Activated CD8-positive, alpha-beta memory T cell treated with anti-CD3 and anti-CD28 coated beads, Interleukin-2, amount 50 U/mL, for 1 hour (primary cell): Measurements from ENCODE around the gene PGLYRP2.
"Not testable (repeated sequence)": the region's sequence is repeated elsewhere in the genome, so short reads cannot be mapped to it uniquely, and the experiment has no call there.

Source experiments
- DNase-seq: peaks from one replicate; pipeline ENCODE4 v3.0.0-alpha.2; 2020; ENCODE audit errors: extremely low read depth

PGLYRP2 gene

GRCh38 chr19:15479391-15480345 lies at the start of gene PGLYRP2:
Gene PGLYRP2 (minus strand): TSS chr19:15479501. CDS start chr19:15479371, 130 bp downstream.
- no peak for DNase-seq

- no peak for DNase-seq
Measured at GRCh38 chr19:15527705-15528104, 48.4 kb upstream of the PGLYRP2 start.

DNA sequence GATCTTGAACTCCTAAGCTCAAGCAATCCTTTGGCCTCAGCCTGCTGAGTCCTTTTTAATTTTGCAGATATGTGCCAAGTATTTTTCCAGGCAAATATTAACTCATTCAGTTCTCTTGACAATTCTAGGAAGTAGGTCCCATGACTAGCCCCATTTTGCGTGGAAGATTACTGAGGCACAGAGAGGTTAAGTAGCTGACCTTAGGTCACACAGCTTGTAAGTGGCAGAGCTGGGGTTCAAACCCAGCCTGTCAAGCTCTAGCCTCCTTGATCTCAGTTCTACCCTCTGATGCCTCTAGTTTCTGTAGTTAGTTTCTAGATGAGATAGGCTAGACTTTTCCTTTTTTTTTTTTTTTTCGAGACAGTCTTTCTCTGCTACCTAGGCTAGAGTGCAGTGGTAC lies 47.1 kb upstream of the PGLYRP2 start:
- DNase-seq: no peak

- no peak for DNase-seq
Measured at GRCh38 chr19:15525291-15525690, 46.0 kb upstream of the PGLYRP2 start.

DNA sequence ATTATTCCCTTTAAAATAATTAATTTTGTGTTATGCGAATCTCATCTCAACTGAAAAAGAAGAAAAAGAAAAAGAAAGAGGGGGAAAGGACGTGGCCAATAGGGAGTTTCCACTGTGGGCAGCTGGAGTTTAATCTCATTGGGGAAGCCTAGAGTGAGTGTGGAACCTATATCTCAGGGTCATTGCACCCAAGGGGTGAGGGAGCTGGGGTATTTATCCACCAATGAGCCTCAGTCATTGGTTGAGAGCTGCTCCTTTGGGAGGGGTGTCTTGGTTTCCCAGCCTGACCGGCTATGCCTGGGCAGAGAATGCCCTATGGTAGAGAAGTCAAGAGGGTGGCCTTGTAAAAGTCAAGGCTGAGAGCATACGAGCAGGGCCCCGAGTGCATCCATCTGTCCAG lies 45.5 kb upstream of the PGLYRP2 start:
- no peak for DNase-seq

DNA sequence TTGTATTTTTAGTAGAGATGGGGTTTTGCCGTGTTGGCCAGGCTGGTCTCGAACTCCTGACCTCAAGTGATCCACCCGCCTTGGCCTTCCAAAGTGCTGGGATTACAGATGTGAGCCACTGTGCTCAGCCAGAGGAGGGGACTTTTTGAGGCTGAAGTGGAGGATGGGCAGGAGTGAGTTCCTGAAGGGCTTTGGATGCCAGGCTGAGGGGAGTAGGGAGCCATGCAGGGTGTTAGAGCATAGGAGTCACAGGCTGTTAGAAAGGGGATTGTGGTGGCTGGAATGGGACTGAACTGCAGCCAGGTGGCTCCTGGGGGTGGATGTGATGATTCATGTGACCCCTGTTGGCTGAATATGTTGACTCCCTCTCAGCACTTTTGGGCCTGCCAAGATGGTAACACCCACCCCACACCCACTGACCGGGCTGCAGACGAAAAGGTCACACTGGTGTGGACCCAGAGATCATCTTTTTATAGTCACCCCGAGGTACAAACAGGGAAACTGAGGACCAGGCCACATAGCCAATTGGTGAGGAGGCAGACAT lies 40.2 kb upstream of the PGLYRP2 start:
- DNase-seq: no peak

GRCh38 chr19:15517778-15518177 lies 38.5 kb upstream of the PGLYRP2 start:
- DNase-seq: no peak

DNA sequence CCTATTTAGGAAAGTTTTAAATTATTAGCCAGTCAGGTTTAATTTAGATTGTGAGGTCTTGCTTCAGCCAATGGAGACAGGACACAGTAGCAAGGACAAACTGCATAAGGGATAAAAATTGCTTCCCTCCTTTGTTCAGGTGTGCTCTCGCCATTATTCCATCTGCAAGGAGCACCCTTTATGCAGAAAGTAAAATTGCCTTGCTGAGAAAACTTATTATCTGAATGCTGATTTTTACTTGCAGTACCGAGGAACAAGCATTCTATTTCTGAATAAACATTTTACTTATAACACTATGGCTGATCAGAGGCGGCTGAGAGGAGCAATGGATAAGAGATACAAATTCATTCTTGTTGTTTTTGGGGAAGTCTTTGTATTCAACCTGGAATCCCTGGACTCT lies 37.1 kb upstream of the PGLYRP2 start:
- DNase-seq: no peak

DNA sequence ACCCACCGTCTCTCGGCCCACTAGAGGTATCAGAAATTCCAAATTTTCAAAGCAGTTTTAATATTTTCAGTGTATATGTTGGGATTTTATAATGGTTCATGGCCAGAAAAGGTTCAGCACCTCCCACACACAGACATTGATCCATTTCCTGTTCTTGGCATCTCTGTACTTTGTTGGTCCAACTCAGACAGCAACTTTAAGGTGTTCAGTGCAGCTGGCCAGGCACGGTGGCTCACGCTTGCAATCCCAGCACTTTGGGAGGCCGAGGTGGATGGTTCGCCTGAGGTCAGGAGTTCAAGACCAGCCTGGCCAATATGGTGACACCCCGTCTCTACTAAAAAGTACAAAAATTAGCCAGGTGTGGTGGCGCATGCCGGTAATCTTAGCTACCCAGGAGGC lies 35.9 kb upstream of the PGLYRP2 start:
- not testable (repeated sequence) for DNase-seq

- no peak for DNase-seq
Measured at GRCh38 chr19:15511671-15512424, 32.5 kb upstream of the PGLYRP2 start.

DNA sequence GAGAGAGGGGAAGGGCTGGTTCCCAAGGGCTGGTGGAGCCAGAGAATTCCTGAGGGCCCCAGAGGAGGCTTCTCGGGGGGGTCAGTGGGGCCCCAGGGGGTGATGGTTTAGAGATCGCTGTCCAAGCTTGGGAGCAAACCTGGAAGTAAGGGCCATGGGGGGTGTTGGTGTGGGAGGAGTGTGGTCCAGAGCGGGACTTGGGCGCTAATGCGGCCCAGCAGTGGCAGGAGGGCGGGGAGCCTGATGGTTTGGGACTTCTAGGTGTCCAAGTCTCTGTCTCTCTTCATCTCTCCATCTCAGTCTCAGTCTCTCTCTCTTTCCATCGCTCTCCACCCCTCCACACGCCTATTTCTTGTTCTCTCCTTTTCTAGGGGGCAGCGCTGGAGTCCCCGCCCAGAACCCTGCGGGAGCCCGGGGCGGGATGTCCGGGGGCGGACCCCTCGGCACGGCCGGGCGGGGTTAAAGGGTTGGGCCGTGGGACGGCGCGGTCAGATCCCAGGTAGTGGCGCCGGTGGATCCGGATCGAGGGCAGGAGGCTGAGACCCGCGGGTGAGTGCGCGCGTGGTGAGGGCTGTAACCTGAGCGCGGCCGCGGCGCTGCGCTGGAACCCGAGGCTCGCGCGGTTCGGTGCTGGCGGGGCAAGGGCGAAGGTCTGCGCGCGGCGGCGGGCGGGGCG lies 28.9 kb upstream of the PGLYRP2 start, which contains the start of gene CYP4F22:
Gene CYP4F22, plus strand, starts transcription at position 491 of the 676 bp plus-strand sequence. CDS start 16,812 bp downstream, outside the sequence.
- no peak for DNase-seq

GRCh38 chr19:15507068-15508034 lies 28.1 kb upstream of the PGLYRP2 start:
- no peak for DNase-seq

- DNase-seq: no peak
Measured at GRCh38 chr19:15506074-15506571, 26.8 kb upstream of the PGLYRP2 start.

DNA sequence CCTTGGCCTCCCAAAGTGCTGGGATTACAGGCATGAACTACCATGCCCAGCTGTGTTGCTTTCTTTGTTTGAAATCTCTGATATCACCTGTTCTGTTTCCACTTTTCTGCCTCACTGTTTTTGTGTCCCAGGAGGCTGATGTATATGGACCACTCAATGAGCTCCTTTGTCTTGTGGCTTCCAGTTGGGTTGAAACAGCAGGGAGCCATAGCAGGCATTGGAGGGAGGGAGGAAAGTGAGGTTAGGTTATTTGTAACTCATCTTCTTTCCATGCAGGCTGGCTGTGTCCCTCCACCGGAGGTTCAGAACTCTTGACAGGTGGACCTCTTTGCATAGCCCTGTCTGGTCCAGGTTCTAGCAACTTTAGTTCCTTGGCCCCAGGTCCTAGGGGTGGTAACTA lies 23.0 kb upstream of the PGLYRP2 start:
- no peak for DNase-seq

DNA sequence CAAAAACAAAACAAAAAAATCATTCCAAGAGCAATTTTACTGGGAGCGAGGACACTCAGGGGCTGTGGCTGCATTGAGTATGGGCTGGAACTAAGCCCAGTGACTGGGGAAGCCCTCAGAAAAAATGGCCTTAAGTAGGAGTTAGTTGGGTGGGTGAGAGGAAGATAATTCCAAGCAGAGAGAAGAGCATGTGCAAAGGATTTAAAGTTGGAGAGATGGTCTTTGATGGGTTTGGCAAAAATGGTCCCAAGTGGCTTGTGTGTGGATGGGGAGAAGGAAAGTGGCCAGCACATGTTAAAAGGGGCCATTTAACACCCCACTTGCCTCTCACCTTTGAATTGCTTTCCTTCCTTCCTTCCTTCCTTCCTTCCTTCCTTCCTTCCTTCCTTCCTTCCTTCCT lies 22.3 kb upstream of the PGLYRP2 start:
- DNase-seq: no peak

DNA sequence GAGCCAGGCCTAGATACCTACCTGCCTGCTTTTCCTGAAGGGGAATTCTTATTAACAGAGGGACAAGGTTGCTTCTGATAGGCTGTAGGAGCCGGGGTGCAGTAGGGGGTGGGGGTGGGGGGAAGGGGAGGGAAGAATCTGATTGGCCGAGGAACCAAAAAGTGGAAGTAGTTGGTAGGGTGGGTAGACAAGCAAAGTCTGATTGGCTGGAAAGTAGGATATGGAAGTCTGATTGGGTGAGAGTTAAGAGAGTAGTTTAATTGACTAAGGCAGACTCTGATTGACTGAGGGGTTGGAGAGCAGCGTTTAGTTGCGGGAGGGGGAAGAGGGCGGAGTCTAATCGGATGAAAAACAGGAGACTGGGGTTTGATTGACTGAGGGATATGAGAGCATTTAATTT lies 19.6 kb upstream of the PGLYRP2 start:
- DNase-seq: no peak

DNA sequence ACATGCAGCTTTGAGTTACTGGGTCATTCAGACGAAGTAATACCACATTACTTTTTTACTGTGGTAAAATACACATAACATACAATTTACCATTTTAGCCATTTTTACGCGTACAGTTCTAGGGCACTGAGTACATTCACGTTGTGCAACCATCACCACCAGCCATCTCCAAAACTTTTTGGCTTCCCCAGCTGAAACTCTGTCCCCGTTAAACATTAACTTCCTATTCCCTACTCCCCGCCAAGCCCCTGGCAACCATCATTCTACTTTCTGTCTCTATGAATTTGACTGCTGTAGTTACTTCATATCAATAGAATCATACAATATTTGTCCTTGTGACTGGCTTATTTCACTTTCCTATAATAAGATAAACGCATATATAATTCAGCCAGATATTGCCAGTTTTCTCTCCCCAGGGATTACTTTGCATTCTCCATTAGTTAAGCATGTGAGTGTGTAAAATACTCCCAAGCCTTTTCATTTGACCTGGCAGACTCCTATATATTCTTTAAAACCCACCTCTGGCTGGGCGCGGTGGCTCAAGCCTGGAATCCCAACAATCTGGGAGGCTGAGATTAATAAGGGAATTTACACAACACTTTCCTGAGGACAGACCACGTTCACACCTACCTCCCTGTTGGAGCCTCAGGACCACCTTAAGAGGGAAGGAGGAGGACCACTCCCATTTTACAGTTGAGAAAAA lies 19.0 kb upstream of the PGLYRP2 start:
- no peak for DNase-seq

DNA sequence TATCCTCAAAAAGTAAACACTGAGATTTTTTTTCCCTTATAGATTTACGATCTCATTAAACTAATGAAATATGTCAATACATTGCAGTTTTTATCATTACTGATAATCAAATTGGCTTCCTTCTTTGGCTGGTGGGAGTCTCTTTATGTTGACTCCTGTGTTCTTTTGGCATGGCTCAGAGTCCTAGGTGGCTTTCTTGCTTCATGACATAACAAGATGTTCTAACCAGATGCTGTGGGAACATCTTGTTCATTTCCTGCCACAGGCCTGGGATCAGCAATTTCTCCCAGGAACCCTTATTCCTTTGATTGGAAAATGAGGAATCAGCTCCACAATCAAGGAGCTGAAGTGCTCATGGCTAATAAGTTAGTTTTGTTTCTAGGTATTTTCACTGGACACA lies 15.8 kb upstream of the PGLYRP2 start:
- no peak for DNase-seq

GRCh38 chr19:15488489-15489226 lies 9.4 kb upstream of the PGLYRP2 start:
- no peak for DNase-seq
